Fibroblast of skin of left quadriceps (primary cell): ENCODE results near the gene MYO5B.

ENCODE experiments used
- DNase-seq, 2 experiments: peaks; one replicate each; pipeline ENCODE4 v3.0.0-alpha.2; 2013; ENCODE audit warnings: low read depth in 2 of 2

MYO5B gene

GRCh38 chr18:49970319-49970718, 224.6 kb downstream of the MYO5B start:
- no peak for DNase-seq

- no peak for DNase-seq
Measured at GRCh38 chr18:49968644-49969309, 226.2 kb downstream of the MYO5B start.

GRCh38 chr18:49967636-49968313, 227.2 kb downstream of the MYO5B start:
- DNase-seq: no peak

- DNase-seq: no peak
Measured at GRCh38 chr18:49967171-49967570, 227.8 kb downstream of the MYO5B start.

- DNase-seq: no peak
Measured at GRCh38 chr18:49966090-49966489, 228.9 kb downstream of the MYO5B start.

GRCh38 chr18:49963217-49963616, 231.7 kb downstream of the MYO5B start:
- no peak for DNase-seq

GRCh38 chr18:49961271-49961670, 233.7 kb downstream of the MYO5B start:
- DNase-seq: no peak

- no peak for DNase-seq
Measured at GRCh38 chr18:49960376-49960775, 234.6 kb downstream of the MYO5B start.

- no peak for DNase-seq
Measured at GRCh38 chr18:49959176-49959575, 235.8 kb downstream of the MYO5B start.

GRCh38 chr18:49955263-49955662, 239.7 kb downstream of the MYO5B start:
- DNase-seq: no peak

GRCh38 chr18:49953391-49953790, 241.6 kb downstream of the MYO5B start:
- DNase-seq: no peak

GRCh38 chr18:49949951-49950395, 245.0 kb downstream of the MYO5B start:
- no peak for DNase-seq

GRCh38 chr18:49948975-49949374, 246.0 kb downstream of the MYO5B start:
- no peak for DNase-seq

- no peak for DNase-seq
Measured at GRCh38 chr18:49944663-49945062, 250.3 kb downstream of the MYO5B start.

GRCh38 chr18:49936821-49937220, 258.1 kb downstream of the MYO5B start:
- no peak for DNase-seq

- DNase-seq: no peak
Measured at GRCh38 chr18:49935215-49935614, 259.7 kb downstream of the MYO5B start.

GRCh38 chr18:49934457-49934856, 260.5 kb downstream of the MYO5B start:
- DNase-seq: no peak

- no peak for DNase-seq
Measured at GRCh38 chr18:49933530-49934128, 261.3 kb downstream of the MYO5B start.

- DNase-seq: no peak
Measured at GRCh38 chr18:49931760-49932159, 263.2 kb downstream of the MYO5B start.

- no peak for DNase-seq
Measured at GRCh38 chr18:49931179-49931578, 263.8 kb downstream of the MYO5B start.

GRCh38 chr18:49926106-49926745, 268.7 kb downstream of the MYO5B start:
- no peak for DNase-seq

GRCh38 chr18:49924293-49924983, 270.5 kb downstream of the MYO5B start:
- DNase-seq: no peak
